NCI-H2196 treated with DMSO at 0.1 percent for 48 hours (cell line): ENCODE data around the gene BIN2.
"Not testable (repeated sequence)": the region's sequence is repeated elsewhere in the genome, so short reads cannot be mapped to it uniquely, and the experiment has no call there.

Experiments
- DNase-seq: peaks from one replicate; lab custom pipeline; 2025; ENCODE audit not compliant: unreplicated experiment; lab: John Stamatoyannopoulos, UW

BIN2 gene

DNA sequence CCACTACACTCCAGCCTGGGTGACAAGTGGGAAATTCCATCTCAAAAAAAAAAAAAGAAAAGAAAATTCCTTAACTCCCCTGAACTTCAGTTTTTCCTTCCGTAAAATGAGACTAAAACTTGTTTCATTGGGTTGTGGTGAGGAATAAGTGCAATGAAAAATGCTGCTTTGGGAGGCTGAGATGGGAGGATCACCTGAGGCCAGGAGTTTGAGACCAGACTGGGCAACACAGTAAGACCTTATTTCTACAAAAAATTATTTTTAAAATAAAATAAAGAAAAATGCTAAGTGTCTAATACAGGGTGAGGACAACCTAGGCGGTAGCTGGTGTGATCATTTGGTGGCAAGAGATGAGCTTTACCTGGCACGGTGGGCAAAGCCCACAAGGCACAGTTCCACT lies 60.6 kb downstream of the BIN2 start:
- no peak for DNase-seq

DNA sequence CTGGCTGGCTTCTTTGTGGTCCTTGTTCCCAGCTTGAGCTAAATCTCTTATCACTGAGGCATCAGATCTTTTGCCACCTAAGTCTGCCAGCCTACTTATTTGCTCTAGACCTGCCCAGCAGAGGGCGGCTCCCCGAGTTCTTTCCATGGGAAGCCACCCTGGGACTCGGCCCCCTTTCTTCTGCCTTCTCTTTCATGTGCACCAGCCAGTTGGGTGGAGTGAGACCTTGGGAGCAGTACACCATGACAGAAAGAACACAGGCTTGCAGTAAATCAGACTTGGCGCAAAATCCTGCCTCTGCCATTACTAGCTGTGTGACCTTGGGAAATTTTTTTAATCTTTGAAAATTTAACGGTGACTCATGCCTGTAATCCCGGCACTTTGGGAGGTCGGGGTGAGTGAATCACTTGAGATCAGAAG lies 61.2 kb downstream of the BIN2 start:
- no peak for DNase-seq

GRCh38 chr12:51259600-51259999 lies 64.4 kb downstream of the BIN2 start:
- not testable (repeated sequence) for DNase-seq

DNA sequence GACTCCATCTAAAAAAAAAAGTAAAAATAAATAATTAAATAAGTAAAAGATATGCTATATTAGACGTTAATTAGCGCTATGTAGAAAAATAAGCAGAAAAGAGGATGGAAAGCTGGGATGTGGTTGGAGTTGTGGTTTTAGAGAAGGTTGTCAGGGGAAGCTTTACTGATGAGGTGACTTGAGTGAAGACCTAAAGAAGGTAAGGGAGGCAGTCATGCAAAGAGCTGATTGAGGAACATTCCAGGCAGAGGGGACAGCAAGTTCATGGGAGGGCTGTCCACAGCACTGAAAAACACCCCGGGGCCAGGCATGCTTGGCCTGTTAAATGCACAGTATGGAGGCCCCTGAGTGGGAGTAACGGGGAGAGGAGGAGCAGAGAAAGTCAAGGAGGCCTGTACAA lies 69.4 kb downstream of the BIN2 start:
- no peak for DNase-seq

DNA sequence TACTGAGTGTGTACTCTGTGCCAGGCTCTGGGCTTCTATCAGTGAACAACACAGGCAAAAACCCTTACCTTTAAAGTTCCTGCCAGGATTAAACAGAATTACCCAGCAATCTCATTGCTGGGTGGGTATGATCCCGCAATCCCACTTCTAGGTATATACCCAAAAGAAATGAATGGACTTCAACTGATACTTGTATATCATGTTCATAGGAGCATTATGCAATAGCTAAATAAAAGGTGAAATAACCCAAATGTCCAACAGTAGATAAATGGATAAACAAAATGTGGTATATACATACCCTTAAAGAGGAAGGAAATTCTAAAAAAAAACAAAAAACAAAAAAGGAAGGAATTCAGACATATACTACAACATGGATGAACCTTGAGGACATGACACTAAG lies 70.7 kb downstream of the BIN2 start:
- no peak for DNase-seq

DNA sequence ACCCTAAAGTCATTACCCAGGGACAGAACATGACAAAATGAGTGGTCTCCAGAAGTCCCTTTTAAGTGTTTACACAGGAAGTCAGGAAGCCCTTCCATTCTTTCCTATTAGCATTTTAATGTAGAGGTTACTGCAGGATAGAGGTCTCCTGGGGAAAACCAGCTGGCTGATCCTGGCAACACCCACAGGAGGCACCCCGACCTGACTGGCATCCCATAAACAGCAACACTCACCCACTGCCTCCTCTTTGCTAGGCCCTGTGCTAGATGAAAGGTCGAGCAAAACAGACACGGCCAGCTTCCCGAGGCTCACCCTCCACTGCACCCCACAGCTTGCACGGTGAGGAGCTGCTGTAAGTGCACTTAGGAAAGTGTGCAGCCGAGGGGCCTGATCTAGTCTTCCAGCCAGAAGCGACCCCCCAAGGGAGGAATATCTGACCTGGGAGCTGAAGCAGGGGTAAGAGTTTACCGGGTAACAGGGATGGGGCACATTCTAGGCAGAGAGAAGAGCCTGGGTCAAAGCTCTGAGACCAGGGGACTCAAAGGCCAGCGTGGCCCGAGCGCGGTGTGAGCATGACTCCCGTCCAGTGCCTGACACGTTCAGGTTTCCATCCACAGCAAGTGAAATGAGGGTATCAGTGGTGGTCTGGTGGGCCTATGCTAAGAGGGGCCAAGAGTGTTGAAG lies 76.3 kb downstream of the BIN2 start:
- no peak for DNase-seq

DNA sequence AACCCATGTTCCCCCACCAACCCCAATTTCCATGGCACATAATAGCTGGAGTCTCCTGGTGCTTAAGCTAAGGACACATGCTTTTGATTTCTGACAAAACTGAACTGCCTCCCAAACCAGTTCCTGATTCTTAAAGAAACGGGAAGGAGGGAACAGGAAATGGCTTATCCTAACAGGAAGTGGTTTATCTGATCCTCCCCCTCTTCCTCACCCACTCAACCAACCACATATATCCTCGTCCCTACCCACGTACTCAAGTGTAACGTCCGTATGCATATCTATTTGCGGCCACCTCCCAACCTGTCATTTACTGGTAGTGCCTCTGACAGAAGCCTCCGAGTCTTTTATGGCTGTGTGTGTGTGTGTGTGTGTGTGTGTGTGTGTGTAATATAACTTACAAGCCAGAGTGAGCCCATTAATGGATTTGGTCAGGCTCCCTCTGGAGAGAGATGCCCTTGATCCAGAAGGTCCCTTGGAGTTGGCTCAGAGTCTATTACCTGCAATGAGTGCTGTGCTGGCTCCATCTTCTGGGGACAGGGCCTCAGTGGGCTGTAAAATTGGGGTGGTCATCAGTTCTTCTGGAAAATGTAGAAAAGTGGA lies 77.6 kb downstream of the BIN2 start:
- no peak for DNase-seq

GRCh38 chr12:51245476-51246253 lies 78.3 kb downstream of the BIN2 start:
- no peak for DNase-seq

DNA sequence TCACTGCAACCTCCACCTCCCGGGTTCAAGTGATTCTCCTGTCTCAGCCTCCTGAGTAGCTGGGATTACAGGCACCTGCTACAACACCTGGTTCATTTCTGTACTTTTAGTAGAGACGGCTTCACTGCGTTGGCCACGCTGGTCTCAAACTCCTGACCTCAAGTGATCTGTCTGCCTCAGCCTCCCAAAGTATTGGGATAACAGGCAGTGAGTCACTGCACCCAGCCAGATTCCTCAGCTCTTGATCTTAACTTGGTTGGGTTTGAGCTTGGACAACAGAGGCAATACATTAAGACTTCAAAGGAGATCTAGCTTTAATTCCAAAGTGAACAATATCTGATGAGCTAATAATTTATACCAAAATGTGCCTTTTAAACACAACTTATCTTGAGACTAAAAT lies 79.7 kb downstream of the BIN2 start:
- DNase-seq = no peak

DNA sequence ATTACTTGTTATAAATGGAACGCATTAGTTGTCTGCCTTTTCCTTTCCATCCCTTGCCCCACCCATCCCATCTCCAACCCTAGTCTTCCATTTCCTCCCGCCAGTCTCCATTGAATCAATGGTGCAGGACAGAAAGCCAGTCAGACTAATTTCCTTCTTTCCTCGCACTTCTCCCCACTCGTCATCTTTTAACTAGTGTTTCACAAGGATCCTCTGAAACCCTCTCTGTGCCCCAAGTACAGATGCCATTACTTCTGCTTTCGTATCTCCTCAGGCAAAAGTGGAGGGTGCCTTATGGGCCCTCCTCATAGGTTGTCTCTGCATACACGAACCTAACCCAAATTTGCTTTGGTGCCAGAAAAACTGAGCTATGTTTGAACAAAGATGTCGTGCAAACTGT lies 81.1 kb downstream of the BIN2 start:
- DNase-seq = no peak

DNA sequence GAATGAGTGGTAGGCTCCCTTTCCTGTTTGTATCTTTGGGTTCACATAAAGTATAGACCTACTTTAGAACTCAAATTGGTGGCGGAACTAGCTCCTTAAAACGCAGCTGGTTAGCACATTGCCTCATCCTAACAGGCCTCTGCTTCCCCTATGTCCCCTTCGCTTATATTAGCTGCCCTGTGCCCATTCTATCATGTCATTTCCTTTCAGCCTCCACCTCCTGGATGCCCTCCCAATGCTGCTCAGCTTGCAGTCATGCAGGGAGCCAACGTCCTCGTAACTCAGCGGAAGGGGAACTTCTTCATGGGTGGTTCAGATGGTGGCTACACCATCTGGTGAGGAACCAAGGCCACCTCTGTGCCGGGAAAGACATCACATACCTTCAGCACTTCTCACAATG lies 81.9 kb downstream of the BIN2 start:
- DNase-seq = no peak

GRCh38 chr12:51240971-51241370 lies 83.0 kb downstream of the BIN2 start:
- no peak for DNase-seq

GRCh38 chr12:51238510-51239334 lies 85.3 kb downstream of the BIN2 start, which contains the start of gene DAZAP2:
DAZAP2 (plus strand) TSS chr12:51238826; CDS start chr12:51238908, 82 bp downstream.
- DNase-seq = peak; percentile 89

- DNase-seq = no peak
These were observed 85.9 kb downstream of the BIN2 start for GRCh38 chr12:51238037-51238509.

DNA sequence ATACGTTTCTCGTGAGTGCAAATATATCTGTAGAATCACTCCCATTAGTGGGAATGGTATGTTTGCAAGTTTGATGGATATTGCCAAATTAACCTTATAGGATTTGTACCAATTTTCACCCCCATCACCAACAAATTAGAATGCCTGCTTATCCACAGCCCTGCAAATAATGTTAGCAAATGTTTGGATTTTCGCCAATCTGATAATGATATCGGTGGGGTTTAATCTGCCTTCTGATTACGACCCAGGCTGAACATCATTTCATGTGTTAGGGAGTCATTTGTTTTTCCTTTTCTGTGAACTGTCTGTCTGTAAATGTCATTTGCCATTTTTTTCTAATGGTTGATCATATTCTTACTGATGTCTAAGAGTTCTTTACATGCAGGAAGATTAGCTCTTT lies 89.4 kb downstream of the BIN2 start:
- no peak for DNase-seq

DNA sequence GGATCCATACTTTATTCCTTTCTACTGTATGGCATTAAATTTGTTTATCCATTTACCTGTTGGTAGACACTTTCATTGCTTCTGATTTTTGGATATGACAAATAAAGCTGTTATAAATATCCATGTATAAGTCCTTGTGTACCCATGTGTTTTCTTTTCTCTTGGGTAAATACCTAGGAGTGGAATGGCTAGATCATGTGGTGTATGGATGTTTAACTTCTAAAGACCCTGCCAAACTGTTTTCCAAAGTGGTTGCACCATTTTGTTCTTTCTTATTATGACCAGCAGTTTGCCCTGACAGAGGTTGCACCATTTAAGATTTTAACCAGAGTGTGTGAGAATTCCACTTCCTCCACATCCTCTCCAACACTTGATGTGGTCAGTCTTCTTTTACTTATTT lies 91.3 kb downstream of the BIN2 start:
- DNase-seq = no peak
